ENCODE measurements around the gene DUSP18.

DUSP18 gene

GRCh38 chr22:30665266-30665665, 2.4 kb downstream of the DUSP18 start:
- TF ChIP-seq Cebpa-rat (IDR thresholded peaks at IDR 0.05), result no peak

GRCh38 chr22:30664798-30665197, 2.9 kb downstream of the DUSP18 start:
- no peak for TF ChIP-seq Cebpa-rat (IDR thresholded peaks at IDR 0.05)

More at GRCh38 chr22:30665266-30665665, 2.4 kb downstream of the DUSP18 start:
- Histone ChIP-seq H3K36me3 (peaks cover 21% of the 10 kb centered on the region), H3K27me3 (no peaks in the 10 kb centered on the region), H3K4me1 (peaks cover 16% of the 10 kb centered on the region), H3K27ac (no peak overlapping the region), H3K9ac (no peak overlapping the region), H3K4me3 (no peak overlapping the region), H3K9me3 (no peaks in the 10 kb centered on the region), H3K4me2 (no peak overlapping the region), H4K20me1 (no peaks in the 10 kb centered on the region)

DNA sequence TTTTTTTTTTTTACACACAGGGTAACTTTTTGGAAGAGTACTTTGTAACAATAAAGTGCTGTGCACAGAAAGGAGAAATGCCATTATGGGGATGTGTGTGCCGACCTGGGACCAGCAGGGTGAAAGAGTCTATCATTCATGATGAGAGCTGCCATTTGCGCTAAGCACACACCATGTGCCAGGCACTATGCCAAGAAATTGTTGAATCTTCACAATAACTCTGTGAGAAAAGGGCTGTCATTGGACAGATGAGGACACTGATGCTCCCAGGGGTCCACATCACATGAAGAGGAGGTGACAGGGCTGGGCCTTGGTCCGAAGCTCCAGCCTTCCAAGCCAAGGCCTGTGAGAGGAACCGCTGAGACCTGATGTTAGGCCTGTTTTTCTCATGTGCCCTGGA, 5.6 kb downstream of the DUSP18 start:
- no peaks in the 10 kb centered on the region for H4K20me1 ChIP-seq
- H3K4me2 ChIP-seq, result no peak overlapping the region
- H3K27me3 ChIP-seq, result no peaks in the 10 kb centered on the region
- H3K9ac ChIP-seq, result no peak overlapping the region
- TF ChIP-seq Cebpa-rat (IDR thresholded peaks at IDR 0.05), result no peak
- H3K9me3 ChIP-seq, result no peaks in the 10 kb centered on the region
- peaks cover 21% of the 10 kb centered on the region for H3K36me3 ChIP-seq
- H3K4me3 ChIP-seq, result no peak overlapping the region
- peaks cover 8% of the 10 kb centered on the region for H3K4me1 ChIP-seq
- H3K27ac ChIP-seq, result no peak overlapping the region

More at GRCh38 chr22:30664798-30665197, 2.9 kb downstream of the DUSP18 start:
- no peaks in the 10 kb centered on the region for H3K9me3 ChIP-seq
- no peaks in the 10 kb centered on the region for H4K20me1 ChIP-seq
- no peak overlapping the region for H3K27ac ChIP-seq
- no peak overlapping the region for H3K4me3 ChIP-seq
- H3K27me3 ChIP-seq, result no peaks in the 10 kb centered on the region
- H3K9ac ChIP-seq, result no peak overlapping the region
- H3K4me2 ChIP-seq, result no peak overlapping the region
- H3K4me1 ChIP-seq, result peaks cover 16% of the 10 kb centered on the region
- H3K36me3 ChIP-seq, result peaks cover 21% of the 10 kb centered on the region

GRCh38 chr22:30655532-30655931, 12.1 kb downstream of the DUSP18 start:
- Histone ChIP-seq H3K4me3 (no peak overlapping the region), H3K9ac (no peak overlapping the region), H3K4me2 (no peak overlapping the region), H3K36me3 (no peaks in the 10 kb centered on the region), H4K20me1 (no peaks in the 10 kb centered on the region), H3K9me3 (no peaks in the 10 kb centered on the region), H3K4me1 (no peaks in the 10 kb centered on the region), H3K27me3 (no peaks in the 10 kb centered on the region), H3K27ac (no peak overlapping the region)
- no peak for TF ChIP-seq Cebpa-rat (IDR thresholded peaks at IDR 0.05)

- no peak overlapping the region for H3K4me3 ChIP-seq
- no peaks in the 10 kb centered on the region for H3K27me3 ChIP-seq
- no peak overlapping the region for H3K9ac ChIP-seq
- H3K4me1 ChIP-seq, result no peaks in the 10 kb centered on the region
- no peak overlapping the region for H3K27ac ChIP-seq
- H3K36me3 ChIP-seq, result no peaks in the 10 kb centered on the region
- H3K9me3 ChIP-seq, result no peaks in the 10 kb centered on the region
- H4K20me1 ChIP-seq, result no peaks in the 10 kb centered on the region
- H3K4me2 ChIP-seq, result no peak overlapping the region
- no peak for TF ChIP-seq Cebpa-rat (IDR thresholded peaks at IDR 0.05)
Measured at GRCh38 chr22:30654361-30654760, 13.3 kb downstream of the DUSP18 start.

- Histone ChIP-seq H3K9ac (no peak overlapping the region), H4K20me1 (no peaks in the 10 kb centered on the region), H3K27me3 (no peaks in the 10 kb centered on the region), H3K4me2 (no peak overlapping the region), H3K27ac (no peak overlapping the region), H3K4me1 (no peaks in the 10 kb centered on the region), H3K9me3 (no peaks in the 10 kb centered on the region), H3K36me3 (no peaks in the 10 kb centered on the region), H3K4me3 (no peak overlapping the region)
- TF ChIP-seq Cebpa-rat (IDR thresholded peaks at IDR 0.05), result no peak
Measured at GRCh38 chr22:30652852-30653251, 14.8 kb downstream of the DUSP18 start.

- no peaks in the 10 kb centered on the region for H4K20me1 ChIP-seq
- H3K4me3 ChIP-seq, result no peak overlapping the region
- no peak overlapping the region for H3K27ac ChIP-seq
- no peak for TF ChIP-seq Cebpa-rat (IDR thresholded peaks at IDR 0.05)
- no peaks in the 10 kb centered on the region for H3K27me3 ChIP-seq
- no peaks in the 10 kb centered on the region for H3K36me3 ChIP-seq
- no peaks in the 10 kb centered on the region for H3K9me3 ChIP-seq
- H3K4me1 ChIP-seq, result no peaks in the 10 kb centered on the region
- no peak overlapping the region for H3K9ac ChIP-seq
- no peak overlapping the region for H3K4me2 ChIP-seq
Measured at GRCh38 chr22:30650508-30651116, 17.1 kb downstream of the DUSP18 start.

DNA sequence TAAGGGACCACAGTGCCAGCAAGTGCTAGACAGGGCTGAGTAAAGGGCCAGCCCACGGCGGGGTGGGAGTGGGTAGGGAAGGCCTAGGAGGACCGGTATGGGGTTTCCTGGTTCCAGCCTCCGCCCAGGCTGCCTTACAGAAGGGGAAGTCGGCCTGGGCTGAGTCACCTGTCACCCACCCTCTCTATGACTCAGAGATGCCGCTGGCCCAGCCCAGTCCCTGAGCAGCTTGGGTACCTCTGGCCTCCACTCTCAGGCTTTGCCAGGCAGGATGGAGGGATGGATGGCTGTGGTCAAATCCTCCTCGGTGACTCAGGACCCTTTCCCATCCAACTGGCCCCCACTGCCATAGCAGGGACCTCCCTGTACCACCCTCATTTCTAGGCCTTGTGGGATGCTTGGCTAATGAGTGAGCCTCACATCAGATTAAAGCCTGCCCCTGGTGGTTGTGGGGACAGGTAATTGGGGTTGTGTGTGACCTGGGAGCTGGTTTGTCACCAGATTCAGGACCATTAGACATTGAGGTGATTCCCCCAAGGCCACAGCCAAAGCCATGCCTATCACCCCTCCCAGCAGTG, 18.2 kb downstream of the DUSP18 start:
- H3K4me2 ChIP-seq, result no peak overlapping the region
- no peaks in the 10 kb centered on the region for H4K20me1 ChIP-seq
- H3K4me3 ChIP-seq, result no peak overlapping the region
- no peak overlapping the region for H3K27ac ChIP-seq
- no peaks in the 10 kb centered on the region for H3K27me3 ChIP-seq
- H3K9ac ChIP-seq, result no peak overlapping the region
- H3K9me3 ChIP-seq, result no peaks in the 10 kb centered on the region
- no peaks in the 10 kb centered on the region for H3K36me3 ChIP-seq
- no peak for TF ChIP-seq Cebpa-rat (IDR thresholded peaks at IDR 0.05)
- H3K4me1 ChIP-seq, result no peaks in the 10 kb centered on the region

- Histone ChIP-seq H3K27me3 (no peaks in the 10 kb centered on the region), H3K9ac (no peak overlapping the region), H3K9me3 (no peaks in the 10 kb centered on the region), H3K36me3 (no peaks in the 10 kb centered on the region), H3K4me1 (no peaks in the 10 kb centered on the region), H3K4me2 (no peak overlapping the region), H4K20me1 (no peaks in the 10 kb centered on the region), H3K27ac (no peak overlapping the region), H3K4me3 (no peak overlapping the region)
- TF ChIP-seq Cebpa-rat (IDR thresholded peaks at IDR 0.05), result no peak
Measured at GRCh38 chr22:30648825-30649224, 18.9 kb downstream of the DUSP18 start.

DNA sequence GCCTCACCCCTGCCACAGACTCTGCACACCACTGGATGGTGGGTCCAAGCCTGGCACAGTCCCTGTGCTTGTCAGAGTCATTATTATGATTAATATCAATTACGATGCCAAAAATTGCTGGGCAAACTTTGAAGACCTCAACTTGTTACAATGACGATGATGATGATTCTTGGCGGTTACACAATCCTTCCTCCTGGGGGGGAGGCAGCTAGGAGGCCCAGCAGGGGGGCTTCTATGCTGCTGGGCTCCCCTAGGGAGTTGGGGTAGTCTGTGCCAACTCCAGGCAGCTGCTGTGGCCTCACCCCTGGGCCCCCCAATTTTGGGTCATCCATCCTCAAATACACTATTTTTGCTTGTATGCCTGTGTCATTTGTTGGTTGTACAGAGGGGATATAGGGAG, 20.1 kb downstream of the DUSP18 start:
- TF ChIP-seq Cebpa-rat (IDR thresholded peaks at IDR 0.05), result no peak
- no peaks in the 10 kb centered on the region for H3K36me3 ChIP-seq
- H3K4me2 ChIP-seq, result no peak overlapping the region
- H3K4me3 ChIP-seq, result no peak overlapping the region
- H3K9me3 ChIP-seq, result no peaks in the 10 kb centered on the region
- H4K20me1 ChIP-seq, result no peaks in the 10 kb centered on the region
- H3K27ac ChIP-seq, result no peak overlapping the region
- H3K27me3 ChIP-seq, result no peaks in the 10 kb centered on the region
- no peaks in the 10 kb centered on the region for H3K4me1 ChIP-seq
- no peak overlapping the region for H3K9ac ChIP-seq
